Immature natural killer cell (primary cell): Measurements from ENCODE around the gene RADIL. TPM values are rescaled to one million over a fixed set of nuclear protein-coding genes. Genes with fewer than 3 reads are reported as not detected.

ENCODE experiments used
- DNase-seq, 3 donors: peaks; one replicate each; pipeline ENCODE4 v3.0.0; 2022; ENCODE audit warnings: mixed read lengths in 1 of 3
- H3K27ac Mint-ChIP-seq, 6 donors: one replicate each; pipeline ENCODE4 v1.8.0; 2020; ENCODE audit warnings: mixed read lengths in 6 of 6, mild to moderate bottlenecking in 5 of 6, inconsistent platforms in 4 of 6, moderate library complexity in 3 of 6
- H3K27me3 Mint-ChIP-seq, 3 donors: one replicate each; pipeline ENCODE4 v1.8.0; 2020 to 2021; ENCODE audit warnings: low read depth in 3 of 3, mild to moderate bottlenecking in 3 of 3, mixed read lengths in 3 of 3, moderate library complexity in 3 of 3, inconsistent platforms in 1 of 3
- H3K36me3 Mint-ChIP-seq, 3 donors: one replicate each; pipeline ENCODE4 v1.8.0; 2020; ENCODE audit warnings: mixed read lengths in 3 of 3, inconsistent platforms in 2 of 3, mild to moderate bottlenecking in 2 of 3
- H3K4me1 Mint-ChIP-seq, 2 donors: one replicate each; pipeline ENCODE4 v1.8.0; 2020; ENCODE audit warnings: inconsistent platforms in 2 of 2, mild to moderate bottlenecking in 2 of 2, mixed read lengths in 2 of 2, moderate library complexity in 1 of 2
- H3K4me3 Mint-ChIP-seq, 5 donors: one replicate each; pipeline ENCODE4 v1.8.0; 2020; ENCODE audit warnings: mild to moderate bottlenecking in 5 of 5, mixed read lengths in 5 of 5, inconsistent platforms in 3 of 5, moderate library complexity in 3 of 5
- H3K9me3 Mint-ChIP-seq, 6 donors: one replicate each; pipeline ENCODE4 v1.8.0; 2020; ENCODE audit warnings: mild to moderate bottlenecking in 6 of 6, mixed read lengths in 6 of 6, inconsistent platforms in 4 of 6, moderate library complexity in 3 of 6
- polyA plus RNA-seq, 3 donors: library from polyadenylated mRNA; unstranded; fragments of 300-500 nt; fragmentation: Illumina TruSeq; gene quantifications; one replicate each; pipeline ENCODE4 v1.2.3, GENCODE V29; 2021

The RADIL gene
- polyA plus RNA-seq, 3 donors from 2014 or later, result not detected

GRCh38 chr7:4751398-4751947, 132.0 kb downstream of the RADIL start:
- Mint-ChIP-seq H3K4me1 (peaks cover 33 to 39% of the 10 kb centered on the region in 2 donors), H3K36me3 (peaks cover 0 to 4% (median 3%) of the 10 kb centered on the region in 3 donors)

GRCh38 chr7:4749798-4750197, 133.7 kb downstream of the RADIL start:
- peaks cover 48 to 56% of the 10 kb centered on the region in 2 donors for H3K4me1 Mint-ChIP-seq
- peaks cover 0 to 11% (median 7%) of the 10 kb centered on the region in 3 donors for H3K27me3 Mint-ChIP-seq
- no peak for DNase-seq
- no peak overlapping the region for H3K27ac Mint-ChIP-seq
- no peaks in the 10 kb centered on the region for H3K9me3 Mint-ChIP-seq
- no peak overlapping the region for H3K4me3 Mint-ChIP-seq
- peaks cover 0 to 4% (median 3%) of the 10 kb centered on the region in 3 donors for H3K36me3 Mint-ChIP-seq

More at GRCh38 chr7:4751398-4751947, 132.0 kb downstream of the RADIL start:
- Mint-ChIP-seq H3K4me3 (no peak overlapping the region), H3K27ac (no peak overlapping the region), H3K27me3 (peaks cover 0 to 2% (median 0%) of the 10 kb centered on the region in 3 donors), H3K9me3 (no peaks in the 10 kb centered on the region)
- DNase-seq, result no peak

- Mint-ChIP-seq H3K27me3 (peaks cover 0 to 11% (median 7%) of the 10 kb centered on the region in 3 donors), H3K4me1 (peaks cover 51 to 60% of the 10 kb centered on the region in 2 donors), H3K36me3 (peaks cover 0 to 4% (median 3%) of the 10 kb centered on the region in 3 donors), H3K27ac (peak overlapping the region in 5 of 6 donors; percentile 39 to 95 (median 77)), H3K9me3 (no peaks in the 10 kb centered on the region), H3K4me3 (peak overlapping the region in 1 of 5 donors; percentile 15)
- no peak for DNase-seq
Observed at GRCh38 chr7:4749363-4749762, 134.2 kb downstream of the RADIL start.

Other genes starting within 250 kb of the RADIL start
- gene FOXK1, start 201.4 kb downstream of the RADIL start, polyA plus RNA-seq, result 1 to 10 TPM; 1.1 to 3.4 (median 1.5) TPM
- gene AP5Z1, start 108.1 kb downstream of the RADIL start, polyA plus RNA-seq, result 10 to 100 TPM; 36.7 to 64.2 (median 50.6) TPM
- gene PAPOLB, start 21.7 kb downstream of the RADIL start, polyA plus RNA-seq, result under 1 TPM in 1 of 3 donors, not detected in 2; 0.21 TPM
- not detected for gene MMD2, start 75.5 kb upstream of the RADIL start, polyA plus RNA-seq
- gene RBAK, start 162.1 kb upstream of the RADIL start, polyA plus RNA-seq, result 1 to 10 TPM in 2 of 3 donors, under 1 TPM in 1; 0.46 to 4.1 (median 1.8) TPM